CD1c-positive myeloid dendritic cell (primary cell): Measurements from ENCODE around the gene AHSA1.
A peak's percentile ranks its signal among the peaks of the same experiment; 100 is the strongest.
"Not testable (repeated sequence)": the region's sequence is repeated elsewhere in the genome, so short reads cannot be mapped to it uniquely, and the experiment has no call there.

Experiments
- DNase-seq: peaks from one replicate; pipeline ENCODE4 v3.0.0-alpha.2; 2016; ENCODE audit errors: extremely low spot score

AHSA1 gene

GRCh38 chr14:77457522-77458248 is at the start of gene AHSA1, which contains the start of gene VIPAS39:
Gene AHSA1, plus strand, starts transcription at chr14:77458093. Its CDS starts 97 bp downstream, at chr14:77458190.
Gene VIPAS39, minus strand, starts transcription at chr14:77457601. Its CDS starts 3,499 bp downstream, at chr14:77454102.
- DNase-seq: peak; percentile 98

GRCh38 chr14:77409131-77409533 is 48.8 kb upstream of the AHSA1 start:
- DNase-seq: no peak

- DNase-seq: not testable (repeated sequence)
Observed at GRCh38 chr14:77415403-77416030, 42.4 kb upstream of the AHSA1 start.

- DNase-seq: not testable (repeated sequence)
Observed at GRCh38 chr14:77416098-77416497, 41.8 kb upstream of the AHSA1 start.

- DNase-seq: no peak
Observed at GRCh38 chr14:77416836-77417235, 41.1 kb upstream of the AHSA1 start.

- DNase-seq: no peak
Observed at GRCh38 chr14:77421201-77421600, 36.7 kb upstream of the AHSA1 start.

- DNase-seq: no peak
Observed at GRCh38 chr14:77423423-77423822, 34.5 kb upstream of the AHSA1 start, which contains the start of gene NOXRED1. Gene NOXRED1, minus strand, starts transcription at chr14:77423523. Its CDS starts 634 bp downstream, at chr14:77422889.

GRCh38 chr14:77424862-77425261 is 33.0 kb upstream of the AHSA1 start:
- DNase-seq: no peak

GRCh38 chr14:77426396-77426795 is 31.5 kb upstream of the AHSA1 start:
- DNase-seq: no peak

- no peak for DNase-seq
Observed at GRCh38 chr14:77436042-77436441, 21.9 kb upstream of the AHSA1 start.

- no peak for DNase-seq
Observed at GRCh38 chr14:77438596-77438995, 19.3 kb upstream of the AHSA1 start.

- no peak for DNase-seq
Observed at GRCh38 chr14:77439861-77440260, 18.0 kb upstream of the AHSA1 start.

- DNase-seq: no peak
Observed at GRCh38 chr14:77442196-77442595, 15.7 kb upstream of the AHSA1 start.

GRCh38 chr14:77455966-77456640 is 1.8 kb upstream of the AHSA1 start:
- no peak for DNase-seq

- no peak for DNase-seq
Observed at GRCh38 chr14:77457115-77457521, 775 bp upstream of the AHSA1 start.

GRCh38 chr14:77458249-77458950 is 507 bp downstream of the AHSA1 start:
- DNase-seq: peak; percentile 23

- DNase-seq: peak; percentile 73
Observed at GRCh38 chr14:77459072-77459723, 1.3 kb downstream of the AHSA1 start.

GRCh38 chr14:77467801-77468200 is 9.9 kb downstream of the AHSA1 start:
- no peak for DNase-seq

GRCh38 chr14:77469067-77469505 is 11.2 kb downstream of the AHSA1 start:
- no peak for DNase-seq

GRCh38 chr14:77469539-77469938 is 11.6 kb downstream of the AHSA1 start:
- DNase-seq: no peak

- no peak for DNase-seq
Observed at GRCh38 chr14:77470224-77470870, 12.5 kb downstream of the AHSA1 start.
